ENCODE results near the gene TPP1. TPM values are rescaled to one million over a fixed set of nuclear protein-coding genes. Genes with fewer than 3 reads are reported as not detected.

The TPP1 gene
- total RNA-seq, 6 experiments from 2014 or later, result 62.5 to 159 (median 81.0) TPM

DNA sequence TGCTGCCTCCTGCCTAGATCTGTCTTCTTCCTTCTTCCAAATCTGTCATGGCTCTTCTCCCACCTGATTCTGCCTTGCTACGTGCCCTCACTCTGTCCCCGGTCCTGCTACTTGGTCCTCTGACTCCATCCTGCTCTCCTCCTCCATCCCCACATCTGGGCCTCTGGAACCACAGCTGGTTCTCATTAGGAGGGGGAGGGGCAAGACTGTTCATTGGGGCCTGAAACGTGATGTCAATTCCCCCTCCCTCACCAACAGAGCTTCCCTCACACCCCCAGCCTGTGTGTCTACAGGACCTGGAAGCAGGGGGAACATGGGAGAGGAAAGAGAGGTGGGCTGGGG is 27.3 kb upstream of the TPP1 start:
- TF ChIP-seq, protein P1, sequence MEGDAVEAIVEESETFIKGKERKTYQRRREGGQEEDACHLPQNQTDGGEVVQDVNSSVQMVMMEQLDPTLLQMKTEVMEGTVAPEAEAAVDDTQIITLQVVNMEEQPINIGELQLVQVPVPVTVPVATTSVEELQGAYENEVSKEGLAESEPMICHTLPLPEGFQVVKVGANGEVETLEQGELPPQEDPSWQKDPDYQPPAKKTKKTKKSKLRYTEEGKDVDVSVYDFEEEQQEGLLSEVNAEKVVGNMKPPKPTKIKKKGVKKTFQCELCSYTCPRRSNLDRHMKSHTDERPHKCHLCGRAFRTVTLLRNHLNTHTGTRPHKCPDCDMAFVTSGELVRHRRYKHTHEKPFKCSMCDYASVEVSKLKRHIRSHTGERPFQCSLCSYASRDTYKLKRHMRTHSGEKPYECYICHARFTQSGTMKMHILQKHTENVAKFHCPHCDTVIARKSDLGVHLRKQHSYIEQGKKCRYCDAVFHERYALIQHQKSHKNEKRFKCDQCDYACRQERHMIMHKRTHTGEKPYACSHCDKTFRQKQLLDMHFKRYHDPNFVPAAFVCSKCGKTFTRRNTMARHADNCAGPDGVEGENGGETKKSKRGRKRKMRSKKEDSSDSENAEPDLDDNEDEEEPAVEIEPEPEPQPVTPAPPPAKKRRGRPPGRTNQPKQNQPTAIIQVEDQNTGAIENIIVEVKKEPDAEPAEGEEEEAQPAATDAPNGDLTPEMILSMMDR (IDR thresholded peaks at IDR 0.05), result no peak
- TF ChIP-seq POLR2A (IDR thresholded peaks at IDR 0.05), result no peak

GRCh38 chr11:6646071-6646470 is 26.8 kb upstream of the TPP1 start:
- intact Hi-C loops (cut with DNase I), result no loop called here
- DNase-seq, result peak in 1 of 3 donors; percentile 66
- peak; percentile 34 to 64 (median 56) for ATAC-seq
- no peaks in the 10 kb centered on the region for H3K4me1 ChIP-seq
- H3K36me3 ChIP-seq, result no peaks in the 10 kb centered on the region
- 47% methylated on average over 8 of the region's 12 CpGs for WGBS (ENCODE audit: insufficient coverage, low coverage, low lambda C conversion rate, missing lambda C conversion rate)
- no peaks in the 10 kb centered on the region for H3K27me3 ChIP-seq
- peak overlapping the region in 2 of 3 donors; percentile 49 to 69 for H3K27ac ChIP-seq
- H3K9me3 ChIP-seq, result no peaks in the 10 kb centered on the region
- no peak overlapping the region for H3K4me3 ChIP-seq
- TF ChIP-seq, protein P1 (IDR thresholded peaks at IDR 0.05), result no peak
- TF ChIP-seq POLR2A (IDR thresholded peaks at IDR 0.05), result no peak

More for the DNA sequence above, 27.3 kb upstream of the TPP1 start:
- intact Hi-C loops (cut with DNase I), result no loop called here
- no peak for DNase-seq
- H3K4me3 ChIP-seq, result no peak overlapping the region
- no peaks in the 10 kb centered on the region for H3K9me3 ChIP-seq
- ATAC-seq, result peak in 1 of 4 donors; percentile 6
- 52% methylated on average over 3 of the region's 3 CpGs for WGBS (ENCODE audit: insufficient coverage, low coverage, low lambda C conversion rate, missing lambda C conversion rate)
- peak overlapping the region in 2 of 3 donors; percentile 49 to 69 for H3K27ac ChIP-seq
- no peaks in the 10 kb centered on the region for H3K4me1 ChIP-seq
- no peaks in the 10 kb centered on the region for H3K36me3 ChIP-seq
- no peaks in the 10 kb centered on the region for H3K27me3 ChIP-seq

GRCh38 chr11:6642957-6643356 is 23.7 kb upstream of the TPP1 start:
- Histone ChIP-seq H3K4me3 (no peak overlapping the region), H3K9me3 (no peaks in the 10 kb centered on the region), H3K4me1 (peaks cover 0 to 10% (median 6%) of the 10 kb centered on the region in 4 donors), H3K36me3 (no peaks in the 10 kb centered on the region), H3K27ac (no peak overlapping the region), H3K27me3 (no peaks in the 10 kb centered on the region)
- 39% methylated on average over 3 of the region's 7 CpGs for WGBS (ENCODE audit: insufficient coverage, low coverage, low lambda C conversion rate, missing lambda C conversion rate)
- intact Hi-C loops (cut with DNase I), result no loop called here
- DNase-seq, result no peak
- TF ChIP-seq POLR2A (IDR thresholded peaks at IDR 0.05), result no peak
- TF ChIP-seq, protein P1 (IDR thresholded peaks at IDR 0.05), result no peak
- ATAC-seq, result no peak

DNA sequence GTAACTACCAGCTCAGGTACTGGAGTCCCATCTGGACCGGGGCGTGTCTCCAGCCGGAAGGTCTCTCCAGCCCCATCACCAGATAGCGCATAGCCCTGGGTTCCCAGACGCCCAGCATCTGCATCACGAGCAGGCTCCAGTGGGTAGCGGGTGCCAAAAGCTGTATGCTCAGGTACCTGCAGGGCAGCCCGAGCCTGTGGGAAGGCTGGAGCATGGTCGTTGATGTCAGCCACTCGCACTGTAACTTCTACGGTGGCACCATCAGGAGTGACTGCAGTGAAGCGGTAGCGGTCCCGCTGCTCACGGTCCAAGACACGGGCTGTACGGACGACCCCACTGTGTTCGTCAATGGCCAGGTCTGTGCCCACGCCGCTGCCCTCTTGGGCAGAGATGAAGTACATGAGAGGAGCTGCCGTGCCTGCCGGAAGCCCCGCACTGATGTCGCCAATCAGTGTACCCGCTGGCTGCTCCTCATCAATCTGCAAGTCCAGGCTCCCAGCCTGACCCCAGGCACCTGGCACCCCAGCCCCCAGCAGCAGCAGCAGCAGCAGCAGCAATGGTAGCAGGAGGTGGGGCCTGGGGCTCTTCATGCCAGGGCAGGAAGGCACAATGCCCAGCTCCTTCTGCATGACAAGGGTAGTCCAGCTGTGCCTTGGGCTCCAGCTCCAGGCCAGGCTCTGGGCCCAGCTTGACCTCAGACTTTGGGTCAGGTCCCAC is 21.9 kb upstream of the TPP1 start:
- ATAC-seq, result no peak
- H3K9me3 ChIP-seq, result no peaks in the 10 kb centered on the region
- H3K4me1 ChIP-seq, result peaks cover 0 to 19% (median 11%) of the 10 kb centered on the region in 4 donors
- DNase-seq, result no peak
- no peaks in the 10 kb centered on the region for H3K36me3 ChIP-seq
- H3K27ac ChIP-seq, result no peak overlapping the region
- intact Hi-C loops (cut with DNase I), result no loop called here
- no peak for TF ChIP-seq POLR2A (IDR thresholded peaks at IDR 0.05)
- TF ChIP-seq, protein P1 (IDR thresholded peaks at IDR 0.05), result no peak
- H3K27me3 ChIP-seq, result no peaks in the 10 kb centered on the region
- WGBS (ENCODE audit: insufficient coverage, low coverage, low lambda C conversion rate, missing lambda C conversion rate), result 40% methylated on average over 2 of the region's 26 CpGs
- no peak overlapping the region for H3K4me3 ChIP-seq
